HuH-7.5 (cell line): ENCODE data around the gene NCF4.

Source experiments
- DNase-seq: peaks from one replicate; pipeline ENCODE4 v3.0.0; 2011; ENCODE audit warnings: low spot score

Gene NCF4

DNA sequence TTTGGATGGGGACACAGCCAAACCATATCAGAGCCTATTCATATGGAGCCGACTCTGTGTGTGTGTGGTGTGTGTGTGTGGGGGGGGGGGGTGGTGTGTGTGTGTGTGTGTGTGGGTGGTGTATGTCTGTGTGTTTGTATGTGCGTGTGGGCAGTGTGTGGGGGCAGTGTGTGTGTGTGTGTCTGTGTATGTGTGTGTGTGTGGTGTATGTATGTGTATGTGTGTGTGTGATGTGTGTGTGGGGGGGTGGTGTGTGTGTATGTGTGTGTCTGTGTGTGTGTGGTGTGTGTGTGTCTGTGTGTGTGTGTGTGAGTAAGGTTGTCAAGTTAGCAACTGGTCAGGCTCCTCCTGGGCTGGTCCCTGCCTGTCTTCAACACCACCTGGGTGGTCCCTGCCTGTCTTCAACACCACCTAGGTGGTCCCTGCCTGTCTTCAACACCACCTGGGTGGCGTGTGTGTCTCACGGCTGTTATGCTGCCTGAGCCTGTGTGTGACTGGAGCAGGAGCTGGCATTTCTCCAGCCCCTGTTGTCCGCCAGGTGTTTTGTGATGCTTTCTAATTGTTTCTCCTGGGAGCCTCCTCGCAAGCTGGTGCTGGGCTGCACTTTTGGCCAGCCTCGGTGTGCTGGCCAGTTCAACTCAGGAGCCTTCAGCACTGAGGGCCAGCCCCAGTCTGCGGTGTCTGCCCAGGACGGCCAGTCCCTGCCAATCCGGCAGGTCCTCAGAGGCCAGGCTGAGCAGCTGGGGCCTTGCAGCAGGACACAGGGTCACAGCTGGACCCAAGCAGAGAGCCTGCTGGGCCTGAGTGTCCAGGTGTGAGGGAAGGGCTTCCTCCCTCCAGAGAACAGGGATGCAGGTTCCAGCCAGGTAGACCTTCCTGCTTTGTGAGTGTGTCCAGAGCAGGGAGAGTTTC, 22.4 kb upstream of the NCF4 start:
- no peak for DNase-seq

GRCh38 chr22:36839356-36840073, 21.3 kb upstream of the NCF4 start:
- no peak for DNase-seq

DNA sequence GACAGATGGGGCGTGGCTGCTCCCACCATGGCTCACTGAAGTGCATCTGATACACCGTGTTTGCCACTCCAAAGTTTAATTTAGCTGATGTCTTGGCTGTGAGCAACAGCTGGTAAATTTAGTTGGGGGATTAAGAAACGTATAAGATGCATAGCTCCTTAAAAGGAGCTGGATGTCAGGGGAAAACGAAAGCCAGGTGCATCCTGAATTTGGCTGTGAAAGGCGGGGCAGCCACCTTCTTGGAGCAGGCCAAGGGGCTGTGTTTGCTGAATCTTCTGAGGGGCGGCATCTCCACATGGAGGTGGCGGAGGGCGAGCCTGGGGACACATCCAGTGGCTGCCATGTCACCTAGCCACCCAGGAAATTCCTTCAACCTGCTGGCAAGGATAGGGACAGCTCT, 20.7 kb upstream of the NCF4 start:
- DNase-seq = no peak

DNA sequence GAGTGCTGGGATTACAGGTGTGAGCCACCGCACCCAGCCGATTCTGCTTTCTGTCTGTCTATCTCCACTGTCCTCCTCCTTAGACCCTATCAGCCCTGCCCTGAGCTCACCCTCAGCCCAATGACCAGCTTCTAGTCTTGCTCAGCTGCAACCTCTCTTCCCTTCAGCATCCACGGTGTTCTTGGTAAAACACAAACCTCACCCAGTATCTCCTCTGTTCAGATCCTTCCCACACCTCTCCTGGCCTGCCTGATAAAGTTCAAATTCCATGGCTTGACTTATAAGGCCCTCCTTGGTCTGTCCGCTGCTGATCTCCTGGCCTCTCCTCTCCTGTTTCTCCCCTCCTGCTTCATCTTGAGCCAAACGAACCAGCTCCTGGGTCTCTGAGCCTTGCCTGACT, 14.5 kb upstream of the NCF4 start:
- DNase-seq = no peak

GRCh38 chr22:36846949-36847348, 13.9 kb upstream of the NCF4 start:
- DNase-seq = no peak

GRCh38 chr22:36850056-36850455, 10.8 kb upstream of the NCF4 start:
- no peak for DNase-seq

GRCh38 chr22:36850682-36851081, 10.1 kb upstream of the NCF4 start:
- DNase-seq = no peak

DNA sequence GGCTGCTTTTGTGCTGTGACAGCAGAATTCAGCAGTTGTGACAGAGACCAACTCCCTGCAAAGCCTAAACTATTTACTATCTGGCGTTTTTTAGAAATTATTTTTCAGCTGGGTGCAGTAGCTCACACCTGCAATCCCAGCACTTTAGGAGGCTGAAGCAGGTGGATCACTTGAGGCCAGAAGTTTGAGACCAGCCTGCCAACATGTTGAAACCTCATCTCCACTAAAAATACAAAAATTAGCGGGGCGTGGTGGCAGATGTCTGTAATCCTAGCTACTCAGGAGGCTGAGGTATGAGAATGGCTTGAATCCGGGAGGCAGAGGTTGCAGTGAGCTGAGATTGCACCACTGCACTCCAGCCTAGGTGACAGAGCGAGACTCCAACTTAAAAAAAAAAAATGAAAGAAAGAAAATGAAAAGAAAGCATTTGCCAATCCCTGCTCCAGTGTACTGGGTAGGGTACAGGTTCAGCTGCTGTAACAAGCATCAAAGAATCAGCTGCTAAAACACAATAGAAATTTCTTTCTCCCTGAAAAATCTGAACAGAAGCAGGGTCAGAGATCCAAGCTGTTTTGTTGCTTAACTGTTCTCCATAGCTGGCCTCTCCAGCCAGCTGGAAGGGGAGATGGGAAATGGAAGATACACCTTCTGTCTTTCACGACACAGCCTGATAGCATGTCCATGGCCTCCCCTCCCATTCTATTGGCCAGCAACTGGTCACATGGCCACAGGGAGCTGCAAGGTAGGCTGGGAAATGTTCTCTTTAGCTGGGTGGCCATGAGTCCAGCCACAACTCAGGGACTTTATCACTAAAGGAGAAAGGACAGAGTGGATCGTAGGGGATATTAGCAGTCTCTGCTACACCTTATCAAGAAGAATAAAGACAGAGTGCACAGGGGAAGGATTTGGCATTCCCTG, 8.5 kb upstream of the NCF4 start:
- DNase-seq = no peak

DNA sequence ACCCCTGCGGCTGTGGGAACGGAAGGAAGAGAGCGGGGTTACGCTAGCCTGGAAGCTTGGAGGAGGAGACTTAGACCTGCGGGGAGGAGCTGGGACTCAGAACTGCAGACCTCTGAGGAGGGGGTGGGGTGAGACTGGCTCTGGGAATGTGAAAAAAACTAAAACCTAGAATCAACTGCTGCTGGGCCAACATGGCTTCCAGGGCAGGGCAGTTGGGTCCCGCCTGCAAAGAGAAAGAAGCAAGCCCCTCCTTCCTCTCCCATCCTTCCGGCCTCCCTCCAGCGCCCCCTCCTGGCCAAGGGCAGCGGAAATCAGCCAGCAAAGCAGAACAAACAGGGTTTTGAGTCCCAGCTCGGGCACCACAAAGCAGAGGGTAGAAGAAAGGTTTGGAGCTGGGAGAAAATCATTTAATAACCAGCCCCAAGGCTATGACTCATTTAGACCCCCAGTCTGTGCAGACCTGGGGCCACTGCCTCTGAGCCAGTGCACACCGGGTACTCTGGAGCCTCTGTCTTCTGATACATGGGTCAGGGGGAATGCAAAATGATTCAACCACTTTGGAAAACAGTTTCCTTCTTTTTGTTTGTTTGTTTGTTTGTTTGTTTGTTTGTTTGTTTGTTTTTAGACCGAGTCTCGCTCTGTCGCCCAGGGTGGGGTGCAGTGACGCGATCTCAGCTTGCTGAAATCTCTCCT, 7.3 kb upstream of the NCF4 start:
- DNase-seq = peak; percentile 33

DNA sequence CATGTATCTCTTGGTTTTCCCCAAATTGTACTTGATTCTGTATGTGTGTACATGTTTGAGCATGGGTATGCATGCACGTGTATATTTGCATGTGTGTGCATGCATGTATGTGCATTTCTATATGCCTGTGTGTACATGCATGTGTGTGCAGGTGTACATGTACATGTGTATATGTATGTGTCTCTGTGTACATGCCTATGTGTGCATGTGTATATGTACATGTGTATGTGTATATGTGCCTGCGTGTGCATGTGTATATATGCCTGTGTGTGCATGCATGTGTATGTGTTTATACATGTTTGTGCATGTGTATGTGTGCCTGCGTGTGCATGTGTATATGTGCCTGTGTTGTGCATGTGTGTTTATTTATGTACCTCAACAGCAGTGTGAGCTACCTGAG, 5.3 kb upstream of the NCF4 start:
- DNase-seq = no peak

- peak; percentile 79 for DNase-seq
These were observed 4.5 kb upstream of the NCF4 start for GRCh38 chr22:36856121-36856791.

DNA sequence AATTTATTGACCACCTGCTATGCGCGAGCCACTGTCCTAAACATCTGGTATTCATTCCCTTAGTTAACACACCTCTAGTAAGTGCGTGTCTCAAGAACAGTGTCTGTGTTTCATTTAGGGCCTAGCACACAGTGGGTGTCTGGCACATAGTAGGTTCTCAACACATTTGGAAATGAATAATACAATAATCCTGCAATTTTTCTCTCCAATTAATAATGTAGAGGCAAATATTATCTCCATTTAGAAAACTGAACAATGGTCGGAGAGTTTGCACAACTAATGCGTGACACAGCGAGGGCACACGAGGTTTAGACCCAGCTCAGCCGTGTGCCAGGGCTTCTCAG, 4.0 kb upstream of the NCF4 start:
- DNase-seq = no peak

DNA sequence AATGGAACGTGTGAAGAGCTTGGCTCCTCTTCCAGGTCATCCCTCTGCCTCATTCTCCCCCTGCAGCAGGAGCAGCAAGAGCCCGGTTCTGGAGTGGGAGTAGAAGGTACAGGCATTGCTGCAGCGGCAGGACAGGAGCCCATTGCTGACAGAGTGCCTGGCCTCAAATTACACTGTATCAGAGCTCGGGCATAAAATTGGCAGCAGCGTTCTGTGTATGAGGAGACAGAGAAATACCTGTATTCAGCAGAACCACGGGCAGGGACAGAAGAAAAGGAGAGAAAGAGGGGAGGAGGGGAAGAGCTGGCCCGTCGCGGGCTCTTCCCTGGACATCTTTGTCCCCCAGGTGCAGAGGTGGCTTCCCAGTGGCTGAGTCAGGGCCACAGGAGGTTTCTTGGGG, 2.6 kb upstream of the NCF4 start:
- no peak for DNase-seq

- no peak for DNase-seq
These were observed 1.8 kb upstream of the NCF4 start for GRCh38 chr22:36858966-36859365.

- no peak for DNase-seq
These were observed 789 bp upstream of the NCF4 start for GRCh38 chr22:36860017-36860416.

GRCh38 chr22:36860438-36860820, 377 bp upstream of the NCF4 start:
- no peak for DNase-seq

GRCh38 chr22:36862251-36863242, 1.7 kb downstream of the NCF4 start:
- no peak for DNase-seq

DNA sequence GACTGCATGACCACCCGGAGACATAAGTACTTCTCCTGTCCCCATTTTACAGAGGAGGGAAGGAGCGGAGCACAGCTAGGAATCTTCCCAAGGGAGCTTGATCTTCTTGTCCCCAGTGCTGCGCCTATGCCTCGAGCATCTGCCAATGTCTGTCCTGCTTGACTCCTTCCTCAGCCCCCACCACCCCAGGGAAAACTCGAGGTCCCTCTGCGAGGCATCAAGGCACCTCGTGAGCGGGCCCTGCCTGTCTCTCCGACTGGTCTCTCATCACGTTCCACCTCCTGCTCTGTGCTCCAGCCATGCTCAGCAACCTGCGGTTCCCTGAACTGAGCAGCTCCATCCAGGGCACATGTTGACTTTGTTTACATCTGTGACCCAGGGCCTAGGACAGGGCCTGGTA, 2.5 kb downstream of the NCF4 start:
- no peak for DNase-seq

DNA sequence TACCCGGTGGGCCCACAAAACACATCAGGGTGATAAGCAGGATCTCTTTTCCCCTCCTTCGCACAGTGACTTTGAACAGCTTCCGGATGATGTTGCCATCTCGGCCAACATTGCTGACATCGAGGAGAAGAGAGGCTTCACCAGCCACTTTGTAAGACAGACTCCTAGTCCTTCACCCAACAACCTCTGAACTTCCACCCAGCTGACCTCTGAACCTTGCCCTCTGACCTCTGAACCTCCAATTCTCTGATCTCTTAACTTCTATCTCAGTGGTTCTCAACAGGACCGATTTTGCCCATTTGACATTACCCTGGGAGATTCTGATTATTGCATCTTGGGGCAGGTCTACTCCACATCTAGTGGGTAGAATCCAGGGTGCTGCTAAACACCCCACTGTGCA, 3.2 kb downstream of the NCF4 start:
- no peak for DNase-seq
